ENCODE data around the gene DYRK1A.

Gene DYRK1A

DNA sequence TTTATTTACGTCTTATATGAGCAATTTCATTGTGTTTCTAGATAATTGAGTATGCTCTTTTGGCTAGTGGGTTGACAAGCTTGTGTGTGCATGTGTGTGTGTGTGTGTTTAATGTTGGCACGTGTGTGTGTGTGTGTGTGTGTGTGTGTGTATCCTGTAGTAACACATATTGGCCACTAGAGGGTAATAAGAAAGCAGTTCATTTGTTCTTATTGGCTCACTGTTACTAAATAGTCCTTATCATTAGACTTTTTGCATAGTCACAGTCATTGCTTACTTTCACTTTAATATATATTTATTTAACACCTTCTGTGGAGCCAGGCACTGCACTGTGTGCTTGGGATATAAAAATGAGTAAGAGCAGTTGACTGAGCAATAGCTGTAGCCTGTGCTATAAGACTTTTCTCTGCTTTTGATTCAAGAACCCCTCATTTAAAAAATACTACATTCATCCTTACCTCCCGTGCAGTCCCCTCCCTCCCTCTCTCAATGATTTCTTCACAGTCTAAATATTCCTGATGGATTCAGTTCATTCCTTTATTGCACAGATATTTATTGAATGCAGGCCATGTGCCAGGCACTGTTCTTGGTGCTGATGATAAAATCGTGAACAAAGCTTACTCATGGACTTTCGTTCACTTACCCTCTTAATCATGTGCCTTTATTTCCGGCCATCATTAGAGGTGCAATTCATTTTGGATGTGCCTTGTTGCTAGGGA lies 96.7 kb downstream of the DYRK1A start:
- peaks cover 31% of the 10 kb centered on the region for H3K4me1 ChIP-seq (ENCODE audit: control insufficient read depth, insufficient read depth, low read length)
- no peak overlapping the region for H3K9ac ChIP-seq (ENCODE audit: low read length)
- no peaks in the 10 kb centered on the region for H3K36me3 ChIP-seq (ENCODE audit: control insufficient read depth, insufficient read depth, low read length)
- H3K4me3 ChIP-seq (ENCODE audit: low read length), result no peak overlapping the region
- no peaks in the 10 kb centered on the region for H3K27me3 ChIP-seq (ENCODE audit: control insufficient read depth, insufficient read depth, low read length)
- H3K9me3 ChIP-seq (ENCODE audit: control insufficient read depth, low read length), result no peaks in the 10 kb centered on the region

DNA sequence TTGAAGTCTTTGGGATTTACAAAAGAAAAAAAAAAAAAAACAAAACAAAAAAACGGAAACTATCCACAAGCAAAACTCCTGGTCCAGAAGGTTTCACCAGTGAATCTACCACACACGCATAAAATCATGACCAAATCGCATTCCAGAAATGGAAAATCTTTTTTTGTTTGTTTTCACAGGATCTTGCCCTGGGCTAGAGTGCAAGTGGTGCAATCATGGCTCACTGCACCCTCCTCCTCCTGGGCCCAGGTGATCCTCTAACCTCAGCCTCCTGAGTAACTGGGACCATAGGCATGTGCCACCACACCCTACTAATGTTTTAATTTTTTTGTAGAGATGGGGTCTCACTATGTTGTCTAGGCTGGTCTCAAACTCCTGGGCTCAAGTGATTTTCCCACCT lies 100.5 kb downstream of the DYRK1A start:
- Histone ChIP-seq H3K4me1 (ENCODE audit: control insufficient read depth, insufficient read depth, low read length) (peaks cover 20% of the 10 kb centered on the region), H3K9ac (ENCODE audit: low read length) (no peak overlapping the region), H3K27me3 (ENCODE audit: control insufficient read depth, insufficient read depth, low read length) (no peaks in the 10 kb centered on the region), H3K36me3 (ENCODE audit: control insufficient read depth, insufficient read depth, low read length) (no peaks in the 10 kb centered on the region), H3K4me3 (ENCODE audit: low read length) (no peak overlapping the region), H3K9me3 (ENCODE audit: control insufficient read depth, low read length) (no peaks in the 10 kb centered on the region)

DNA sequence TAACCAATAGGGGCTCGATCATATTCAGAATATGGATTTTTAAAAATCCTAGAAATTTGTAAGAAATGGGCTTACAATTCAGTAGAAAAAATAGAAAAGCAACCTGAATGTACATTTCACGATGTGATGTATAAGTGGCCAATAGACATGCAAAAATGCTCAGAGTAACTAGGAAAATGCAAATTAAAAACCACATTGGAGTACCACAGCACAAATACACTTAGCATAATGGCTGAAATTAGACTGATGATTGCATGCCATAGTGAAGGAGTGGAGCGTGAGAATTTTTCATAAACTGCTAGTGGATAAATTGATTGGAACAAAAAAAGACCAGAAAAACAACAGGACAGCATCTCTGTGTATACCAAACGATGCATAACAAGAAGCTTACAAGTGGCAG lies 102.3 kb downstream of the DYRK1A start:
- Histone ChIP-seq H3K27me3 (ENCODE audit: control insufficient read depth, insufficient read depth, low read length) (no peaks in the 10 kb centered on the region), H3K9me3 (ENCODE audit: control insufficient read depth, low read length) (no peaks in the 10 kb centered on the region), H3K4me3 (ENCODE audit: low read length) (no peak overlapping the region), H3K4me1 (ENCODE audit: control insufficient read depth, insufficient read depth, low read length) (peaks cover 9% of the 10 kb centered on the region), H3K9ac (ENCODE audit: low read length) (no peak overlapping the region), H3K36me3 (ENCODE audit: control insufficient read depth, insufficient read depth, low read length) (no peaks in the 10 kb centered on the region)

DNA sequence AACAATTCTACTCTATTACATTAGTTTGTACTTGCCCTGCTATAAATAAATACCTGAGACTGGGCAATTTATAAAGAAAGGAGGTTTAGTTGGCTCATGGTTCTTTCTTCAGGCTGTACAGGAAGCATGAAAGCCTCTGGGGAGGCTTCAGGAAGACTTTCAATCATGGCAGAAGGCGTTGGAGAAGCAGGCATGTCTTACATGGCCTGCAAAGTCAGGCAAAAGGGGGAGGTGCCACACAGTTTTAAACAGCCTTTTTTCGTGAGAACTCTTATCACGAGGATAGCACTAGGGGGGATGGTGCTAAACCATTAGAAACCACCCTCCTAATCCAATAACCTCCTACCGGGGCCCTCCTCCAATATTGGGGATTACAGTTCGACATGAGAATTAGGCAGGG lies 102.9 kb downstream of the DYRK1A start:
- Histone ChIP-seq H3K4me3 (ENCODE audit: low read length) (no peak overlapping the region), H3K27me3 (ENCODE audit: control insufficient read depth, insufficient read depth, low read length) (no peaks in the 10 kb centered on the region), H3K9me3 (ENCODE audit: control insufficient read depth, low read length) (no peaks in the 10 kb centered on the region), H3K36me3 (ENCODE audit: control insufficient read depth, insufficient read depth, low read length) (no peaks in the 10 kb centered on the region), H3K4me1 (ENCODE audit: control insufficient read depth, insufficient read depth, low read length) (peaks cover 4% of the 10 kb centered on the region), H3K9ac (ENCODE audit: low read length) (no peak overlapping the region)

DNA sequence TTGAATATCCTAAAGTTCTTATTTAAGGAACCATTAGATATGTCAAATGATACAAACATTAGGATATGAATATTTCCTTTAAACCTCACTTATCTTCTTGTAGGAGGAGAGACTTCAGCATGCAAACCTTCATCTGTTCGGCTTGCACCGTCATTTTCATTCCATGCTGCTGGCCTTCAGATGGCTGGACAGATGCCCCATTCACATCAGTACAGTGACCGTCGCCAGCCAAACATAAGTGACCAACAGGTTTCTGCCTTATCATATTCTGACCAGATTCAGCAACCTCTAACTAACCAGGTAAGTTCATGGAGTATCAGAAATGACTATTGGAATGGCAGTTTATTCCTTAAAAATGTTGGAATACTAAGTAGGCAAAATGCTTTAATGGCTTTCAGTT lies 106.0 kb downstream of the DYRK1A start:
- Histone ChIP-seq H3K9ac (ENCODE audit: low read length) (no peak overlapping the region), H3K36me3 (ENCODE audit: control insufficient read depth, insufficient read depth, low read length) (no peaks in the 10 kb centered on the region), H3K4me1 (ENCODE audit: control insufficient read depth, insufficient read depth, low read length) (peaks cover 6% of the 10 kb centered on the region), H3K4me3 (ENCODE audit: low read length) (no peak overlapping the region), H3K27me3 (ENCODE audit: control insufficient read depth, insufficient read depth, low read length) (no peaks in the 10 kb centered on the region), H3K9me3 (ENCODE audit: control insufficient read depth, low read length) (no peaks in the 10 kb centered on the region)

DNA sequence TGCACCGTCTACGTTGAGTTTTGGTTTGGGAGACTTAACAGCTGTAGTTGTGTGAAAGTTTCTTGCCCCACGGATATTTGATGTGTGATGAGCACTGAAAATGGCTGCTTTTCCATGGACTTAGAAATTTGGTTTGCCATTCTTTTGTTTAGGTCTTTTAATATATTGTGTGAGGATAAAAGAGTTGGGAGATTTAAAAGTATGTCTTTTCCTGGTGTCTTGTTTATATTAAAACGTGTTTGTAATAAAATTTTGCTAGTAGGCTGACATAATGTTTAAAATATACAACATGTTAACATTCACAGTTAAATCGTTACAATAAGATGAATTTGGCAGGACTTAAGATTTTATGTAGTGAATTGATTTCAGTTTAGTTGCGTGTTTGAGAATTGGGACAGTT lies 106.9 kb downstream of the DYRK1A start:
- H3K9me3 ChIP-seq (ENCODE audit: control insufficient read depth, low read length), result no peaks in the 10 kb centered on the region
- no peaks in the 10 kb centered on the region for H3K27me3 ChIP-seq (ENCODE audit: control insufficient read depth, insufficient read depth, low read length)
- H3K9ac ChIP-seq (ENCODE audit: low read length), result no peak overlapping the region
- no peaks in the 10 kb centered on the region for H3K36me3 ChIP-seq (ENCODE audit: control insufficient read depth, insufficient read depth, low read length)
- H3K4me1 ChIP-seq (ENCODE audit: control insufficient read depth, insufficient read depth, low read length), result peaks cover 6% of the 10 kb centered on the region
- no peak overlapping the region for H3K4me3 ChIP-seq (ENCODE audit: low read length)

DNA sequence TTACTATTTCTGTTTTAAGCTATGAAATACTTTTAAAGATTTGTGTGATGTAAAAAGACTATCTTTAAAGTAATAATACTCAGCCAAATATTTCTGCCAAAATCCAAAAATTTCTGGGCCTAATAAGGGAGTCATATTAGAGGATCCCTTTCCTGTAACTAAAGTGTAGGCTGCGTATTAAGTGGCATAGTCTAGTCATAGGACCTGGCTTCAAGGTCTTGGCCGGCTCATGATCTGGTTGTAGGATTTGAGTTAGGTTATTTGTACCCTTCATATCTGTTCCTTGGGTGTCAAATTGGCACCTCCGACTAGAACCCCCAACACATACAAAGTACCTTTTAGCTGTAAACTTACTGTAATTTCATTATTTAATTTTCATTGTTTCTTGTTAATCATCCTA lies 107.8 kb downstream of the DYRK1A start:
- Histone ChIP-seq H3K4me1 (ENCODE audit: control insufficient read depth, insufficient read depth, low read length) (peaks cover 6% of the 10 kb centered on the region), H3K36me3 (ENCODE audit: control insufficient read depth, insufficient read depth, low read length) (no peaks in the 10 kb centered on the region), H3K27me3 (ENCODE audit: control insufficient read depth, insufficient read depth, low read length) (no peaks in the 10 kb centered on the region), H3K9ac (ENCODE audit: low read length) (no peak overlapping the region), H3K9me3 (ENCODE audit: control insufficient read depth, low read length) (no peaks in the 10 kb centered on the region), H3K4me3 (ENCODE audit: low read length) (no peak overlapping the region)

DNA sequence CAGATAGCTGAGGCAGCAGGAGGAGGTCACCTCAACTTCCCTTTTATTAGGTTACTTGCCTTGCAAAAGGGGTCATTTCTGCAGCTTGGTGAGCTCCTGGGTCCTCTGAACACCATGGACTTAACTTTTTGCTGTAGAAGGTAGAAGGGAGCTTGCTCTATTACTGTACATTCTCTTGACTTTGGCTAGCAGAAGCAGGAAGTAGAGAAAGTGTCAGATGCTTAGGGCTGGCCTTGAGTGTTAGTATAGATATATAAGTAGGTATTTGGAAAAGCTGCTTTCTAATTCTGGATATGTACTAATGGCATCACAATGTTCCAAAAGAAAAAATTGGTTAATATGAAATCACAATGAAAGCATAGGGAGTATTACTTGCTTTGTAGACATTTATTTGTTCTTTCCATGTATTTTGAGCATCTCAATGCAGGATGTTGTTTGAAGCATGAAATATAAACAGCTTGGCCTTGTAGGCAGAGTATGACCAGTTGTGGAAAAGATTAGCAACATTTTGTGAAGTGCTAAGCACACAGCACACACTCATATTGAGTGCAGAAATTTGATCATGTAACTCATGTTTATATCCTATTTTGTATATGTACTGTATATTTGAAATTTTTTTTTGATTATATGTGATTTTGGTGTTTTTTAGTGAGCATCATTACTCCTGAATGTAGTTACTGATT lies 108.8 kb downstream of the DYRK1A start:
- H3K4me3 ChIP-seq (ENCODE audit: low read length), result no peak overlapping the region

DNA sequence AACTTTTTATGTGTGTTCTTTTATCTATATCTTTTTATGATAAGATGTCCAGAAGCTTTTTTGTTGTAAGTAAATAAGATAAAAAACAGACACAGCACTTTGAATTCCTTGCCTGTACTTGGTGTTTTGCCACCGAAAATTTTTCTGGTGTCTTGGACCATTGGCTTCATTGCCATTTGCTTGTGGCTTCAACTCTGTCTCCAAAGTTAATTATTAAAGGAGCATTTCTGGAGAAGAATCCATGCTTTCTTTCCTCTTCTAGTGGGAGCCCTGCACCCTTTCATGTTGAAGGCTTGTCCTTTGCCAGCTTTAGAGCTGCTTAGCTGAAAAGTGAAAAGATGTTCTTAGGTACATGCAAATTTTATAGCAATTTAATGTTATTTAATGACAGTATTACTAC lies 112.2 kb downstream of the DYRK1A start:
- Histone ChIP-seq H3K9me3 (ENCODE audit: control insufficient read depth, low read length) (no peaks in the 10 kb centered on the region), H3K27me3 (ENCODE audit: control insufficient read depth, insufficient read depth, low read length) (no peaks in the 10 kb centered on the region), H3K36me3 (ENCODE audit: control insufficient read depth, insufficient read depth, low read length) (peaks cover 8% of the 10 kb centered on the region), H3K9ac (ENCODE audit: low read length) (no peak overlapping the region), H3K4me1 (ENCODE audit: control insufficient read depth, insufficient read depth, low read length) (peaks cover 6% of the 10 kb centered on the region), H3K4me3 (ENCODE audit: low read length) (no peak overlapping the region)

More for the DNA sequence above, 108.8 kb downstream of the DYRK1A start:
- peaks cover under 1% of the 10 kb centered on the region for H3K36me3 ChIP-seq (ENCODE audit: control insufficient read depth, insufficient read depth, low read length)
- no peaks in the 10 kb centered on the region for H3K27me3 ChIP-seq (ENCODE audit: control insufficient read depth, insufficient read depth, low read length)
- H3K9me3 ChIP-seq (ENCODE audit: control insufficient read depth, low read length), result no peaks in the 10 kb centered on the region
- peaks cover 6% of the 10 kb centered on the region for H3K4me1 ChIP-seq (ENCODE audit: control insufficient read depth, insufficient read depth, low read length)
- no peak overlapping the region for H3K9ac ChIP-seq (ENCODE audit: low read length)

DNA sequence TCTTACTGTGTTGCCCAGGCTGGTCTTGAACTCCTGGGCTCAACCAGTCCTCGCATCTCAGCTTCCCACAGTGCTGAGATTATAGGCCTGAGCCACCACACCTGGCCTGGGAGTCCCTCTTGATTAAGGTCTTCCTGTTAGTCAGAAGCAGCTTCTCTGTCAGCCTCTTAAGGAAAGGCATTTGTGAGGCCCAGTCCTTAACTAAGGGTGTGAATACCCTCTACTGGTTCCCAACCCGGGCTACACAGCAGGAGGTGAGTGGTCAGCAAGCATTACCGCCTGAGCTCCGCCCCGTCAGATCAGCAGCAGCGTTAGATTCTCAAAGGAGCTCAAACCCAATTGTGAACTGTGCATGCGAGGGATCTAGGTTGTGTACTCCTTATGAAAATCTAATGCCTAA lies 117.2 kb downstream of the DYRK1A start:
- H3K27me3 ChIP-seq (ENCODE audit: control insufficient read depth, insufficient read depth, low read length), result no peaks in the 10 kb centered on the region
- H3K9me3 ChIP-seq (ENCODE audit: control insufficient read depth, low read length), result no peaks in the 10 kb centered on the region
- no peak overlapping the region for H3K9ac ChIP-seq (ENCODE audit: low read length)
- H3K36me3 ChIP-seq (ENCODE audit: control insufficient read depth, insufficient read depth, low read length), result peaks cover 8% of the 10 kb centered on the region
- no peaks in the 10 kb centered on the region for H3K4me1 ChIP-seq (ENCODE audit: control insufficient read depth, insufficient read depth, low read length)
- H3K4me3 ChIP-seq (ENCODE audit: low read length), result no peak overlapping the region

DNA sequence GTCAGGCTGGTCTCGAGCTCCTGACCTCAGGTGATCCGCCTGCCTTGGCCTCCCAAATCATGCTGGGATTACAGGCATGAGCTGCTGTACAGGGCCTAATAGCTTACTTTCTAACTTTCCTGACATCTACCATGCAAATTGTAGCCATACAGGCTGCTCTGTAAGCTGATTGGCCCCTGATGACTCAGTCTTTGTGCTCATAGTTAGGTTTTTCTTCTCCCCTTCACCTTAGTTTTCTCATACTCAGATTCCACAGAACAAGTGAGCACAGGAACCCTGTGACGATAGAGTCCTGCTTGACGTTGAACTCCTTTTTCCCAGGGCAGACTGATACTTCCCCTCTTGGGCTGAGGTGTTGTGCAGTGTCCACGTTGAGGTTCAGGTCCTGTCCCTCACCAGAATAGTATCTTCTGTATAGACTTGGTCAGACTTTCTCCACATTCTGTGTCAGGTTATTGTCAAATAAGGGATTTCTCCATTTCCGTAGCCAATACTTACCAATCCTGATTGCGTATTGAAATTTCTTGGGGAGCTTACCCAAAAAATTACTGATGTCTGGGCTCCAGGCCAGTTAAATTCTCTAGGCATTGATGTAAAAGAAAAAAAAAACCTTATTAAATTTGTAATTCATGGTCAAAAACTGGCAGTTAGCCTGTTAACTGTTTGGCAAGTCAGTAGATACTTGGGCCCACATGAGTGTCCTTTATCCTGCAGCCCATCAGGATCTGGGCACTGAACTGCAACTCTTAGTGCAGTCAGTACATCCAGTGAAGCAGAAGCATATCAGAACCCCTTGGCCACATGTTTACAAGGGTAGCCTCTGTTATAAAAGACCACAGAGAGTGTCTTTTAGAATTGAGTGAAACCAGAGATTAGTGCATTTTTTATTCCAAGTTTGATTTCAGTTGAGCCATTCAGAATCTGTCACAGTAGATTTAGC lies 118.2 kb downstream of the DYRK1A start:
- H3K4me1 ChIP-seq (ENCODE audit: control insufficient read depth, insufficient read depth, low read length), result no peaks in the 10 kb centered on the region
- no peak overlapping the region for H3K9ac ChIP-seq (ENCODE audit: low read length)
- H3K27me3 ChIP-seq (ENCODE audit: control insufficient read depth, insufficient read depth, low read length), result no peaks in the 10 kb centered on the region
- H3K4me3 ChIP-seq (ENCODE audit: low read length), result no peak overlapping the region
- peaks cover 8% of the 10 kb centered on the region for H3K36me3 ChIP-seq (ENCODE audit: control insufficient read depth, insufficient read depth, low read length)
- no peaks in the 10 kb centered on the region for H3K9me3 ChIP-seq (ENCODE audit: control insufficient read depth, low read length)

DNA sequence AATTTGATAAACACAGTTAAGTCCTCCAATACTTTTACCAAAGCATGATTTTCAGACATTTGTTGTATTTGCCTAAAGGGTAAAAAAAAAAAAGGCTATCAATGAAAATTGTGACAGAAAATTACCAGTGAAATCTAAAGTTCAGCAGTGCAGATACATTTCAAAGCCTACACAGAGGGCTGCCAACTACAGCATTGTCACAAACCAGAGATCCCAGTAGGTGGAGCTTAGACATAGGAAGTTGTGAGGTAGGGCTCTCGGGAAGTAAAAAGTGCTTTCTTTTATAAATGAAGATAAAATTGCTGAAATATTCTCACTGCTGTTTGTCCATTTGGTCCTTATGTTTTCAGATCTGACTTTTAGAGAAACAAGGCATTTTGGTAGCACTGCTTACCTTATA lies 123.0 kb downstream of the DYRK1A start:
- H3K9ac ChIP-seq (ENCODE audit: low read length), result no peak overlapping the region
- H3K27me3 ChIP-seq (ENCODE audit: control insufficient read depth, insufficient read depth, low read length), result no peaks in the 10 kb centered on the region

More for the DNA sequence above, 123.0 kb downstream of the DYRK1A start:
- Histone ChIP-seq H3K4me1 (ENCODE audit: control insufficient read depth, insufficient read depth, low read length) (no peaks in the 10 kb centered on the region), H3K9me3 (ENCODE audit: control insufficient read depth, low read length) (no peaks in the 10 kb centered on the region), H3K4me3 (ENCODE audit: low read length) (no peak overlapping the region), H3K36me3 (ENCODE audit: control insufficient read depth, insufficient read depth, low read length) (no peaks in the 10 kb centered on the region)
